Heart right ventricle (tissue), 16 donors: ENCODE data around the gene COL18A1. TPM values are rescaled to one million over a fixed set of nuclear protein-coding genes. Genes with fewer than 3 reads are reported as not detected.

Experiments used
- ATAC-seq, 8 donors: fragments of 200-7000 bp; cut with Tn5 transposase; one replicate each; pipeline ENCODE4 v1.9.1; 2020; ENCODE audit warnings: mild to moderate bottlenecking in 8 of 8, moderate library complexity in 8 of 8, moderate number of reproducible peaks in 1 of 8
- DNase-seq, 2 donors: peaks; one replicate each; pipeline ENCODE4 v3.0.0-alpha.2; 2020
- H3K27ac ChIP-seq, 10 donors: fragments of 200-600 bp; sonication (generic) in 2 of 10; one replicate each; pipeline versions ENCODE4 v1.5.0 to v1.8.0; 2020 to 2022; ENCODE audit warnings: mild to moderate bottlenecking in 3 of 10
- H3K27me3 ChIP-seq, 7 donors: fragments of 200-600 bp; one replicate each; pipeline ENCODE4 v1.8.0; 2021 to 2022; ENCODE audit warnings: mild to moderate bottlenecking in 2 of 7
- H3K36me3 ChIP-seq, 9 donors: fragments of 200-600 bp; sonication (generic) in 1 of 9; one replicate each; pipeline versions ENCODE4 v1.5.0 to v1.8.0; 2020 to 2022; ENCODE audit warnings: mild to moderate bottlenecking in 2 of 9
- H3K4me1 ChIP-seq, 9 donors: fragments of 200-600 bp; sonication (generic) in 1 of 9; one replicate each; pipeline versions ENCODE4 v1.5.0 to v1.8.0; 2020 to 2022; ENCODE audit warnings: mild to moderate bottlenecking in 4 of 9
- H3K4me3 ChIP-seq, 10 donors: fragments of 200-600 bp; sonication (generic) in 2 of 10; one replicate each; pipeline versions ENCODE4 v1.5.0 to v1.8.0; 2020 to 2022; ENCODE audit warnings: mild to moderate bottlenecking in 7 of 10, moderate library complexity in 2 of 10
- H3K9me3 ChIP-seq, 11 donors: fragments of 200-600 bp in 10 of 11; sonication (generic) in 2 of 11; one replicate each; pipeline versions ENCODE4 v1.5.0 to v1.8.0; 2013 to 2022; ENCODE audit warnings: mild to moderate bottlenecking in 2 of 11, control low read depth in 1 of 11, moderate library complexity in 1 of 11
- WGBS, 2 donors: extraction: QIAGEN DNeasy Blood & Tissue Kit; methylation state at CpG; one replicate each; pipeline ENCODE4 v1.1.7; 2013; ENCODE audit warnings: inconsistent platforms in 1 of 2; 5-methylcytosine and 5-hydroxymethylcytosine counted together
- intact Hi-C, 10 donors: fragments of 100-400 bp; cut with DNase I; formaldehyde crosslinking; loops; one replicate each; pipeline versions ENCODE4 v1.11.1 to v1.14.2; 2022
- long read RNA-seq, 3 donors: library from polyadenylated mRNA; unstranded; transcript quantifications; one replicate each; pipeline ENCODE4 v2.0.0, GENCODE V29; 2020 to 2021
- polyA plus RNA-seq, 2 donors: library from polyadenylated mRNA; stranded (reverse); fragments of 200-250 nt; gene quantifications; one replicate each; pipeline ENCODE4 v1.2.3, GENCODE V29; 2013
- total RNA-seq, 10 donors: library from RNA; stranded (reverse); fragmentation: NEBNext Ultra II Directional in 3 of 10; extraction: Animal tissue kit (Norgen Biotek cat#: 25700) in 3 of 10; gene quantifications; one replicate each; pipeline versions ENCODE4 v1.2.1 to v1.2.4, GENCODE V29; 2021 to 2023
- TF ChIP-seq, protein P1 (sequence below), 9 donors: fragments of 200-600 bp; sonication (generic) in 2 of 9; IDR thresholded peaks; one replicate each; pipeline versions ENCODE4 v1.5.0 to v1.8.0; 2021 to 2022; ENCODE audit warnings: antibody characterized with exemption in 9 of 9, mild to moderate bottlenecking in 5 of 9, moderate library complexity in 1 of 9
- donor health status: Arrhythmogenic right ventricular cardiomyopathy.
- donor health status: ischemic (EF 13 %, LVEDD 7.1; RV severe dilation, severe dysfunction).
- donor health status: healthy with polysubstance abuse.
- donor health status: DM: no; HTN: yes; CAD: no.
- donor health status: DM: no; HTN: no; CAD: no.
- donor health status: ischemic (EF 25% LVEDD 6.9; RV normal size, moderate dysfunction).
- donor health status: ischemic (EF 25% LVEDD 5.7; RV mildly dilated, moderate dysfunction).
- donor health status: healthy.
- donor health status: DM: yes; HTN: yes; CAD: no.
- donor health status: Ischemic cardiomyopathy.
- donor health status: ischemic (EF 35%, LVEDD 5.7; RV mildly dilated, moderate dysfunction).
- donor health status: nonischemic (EF 11% LVEDD 7.7; RV severe dilation, severe dysfunction).
- donor health status: DM: yes; HTN: yes; CAD: no.
- donor health status: PGD.
- donor health status: ischemic (EF 29% LVEDD 5.4; RV normal size, mild dysfunction).
- donor health status: nonischemic (EF 23%, LVEDD 6.1; RV moderate dilation, normal function).

The COL18A1 gene
- total RNA-seq = 10 to 100 TPM; 33.7 to 87.1 (median 48.8) TPM
- polyA plus RNA-seq = 10 to 100 TPM; 63.1 to 70.6 TPM
- long read RNA-seq, donor 1, full-length matches to known transcripts = 13 of 148 reads
- long read RNA-seq, donor 1, partial matches to known transcripts = 101 of 148 reads
- long read RNA-seq, donor 1, other reads (novel, unspliced or antisense) = 34 of 148 reads
- long read RNA-seq, donor 2, full-length matches to known transcripts = 12 of 105 reads
- long read RNA-seq, donor 2, partial matches to known transcripts = 69 of 105 reads
- long read RNA-seq, donor 2, other reads (novel, unspliced or antisense) = 24 of 105 reads
- long read RNA-seq, donor 3, partial matches to known transcripts = 113 of 143 reads
- long read RNA-seq, donor 3, other reads (novel, unspliced or antisense) = 27 of 143 reads

- peaks cover 0 to 48% (median 0%) of the 10 kb centered on the region in 7 donors for H3K27me3 ChIP-seq
- H3K27ac ChIP-seq = peak within 1 kb of the TSS; percentile 66 to 92 (median 88)
- TF ChIP-seq, protein P1, sequence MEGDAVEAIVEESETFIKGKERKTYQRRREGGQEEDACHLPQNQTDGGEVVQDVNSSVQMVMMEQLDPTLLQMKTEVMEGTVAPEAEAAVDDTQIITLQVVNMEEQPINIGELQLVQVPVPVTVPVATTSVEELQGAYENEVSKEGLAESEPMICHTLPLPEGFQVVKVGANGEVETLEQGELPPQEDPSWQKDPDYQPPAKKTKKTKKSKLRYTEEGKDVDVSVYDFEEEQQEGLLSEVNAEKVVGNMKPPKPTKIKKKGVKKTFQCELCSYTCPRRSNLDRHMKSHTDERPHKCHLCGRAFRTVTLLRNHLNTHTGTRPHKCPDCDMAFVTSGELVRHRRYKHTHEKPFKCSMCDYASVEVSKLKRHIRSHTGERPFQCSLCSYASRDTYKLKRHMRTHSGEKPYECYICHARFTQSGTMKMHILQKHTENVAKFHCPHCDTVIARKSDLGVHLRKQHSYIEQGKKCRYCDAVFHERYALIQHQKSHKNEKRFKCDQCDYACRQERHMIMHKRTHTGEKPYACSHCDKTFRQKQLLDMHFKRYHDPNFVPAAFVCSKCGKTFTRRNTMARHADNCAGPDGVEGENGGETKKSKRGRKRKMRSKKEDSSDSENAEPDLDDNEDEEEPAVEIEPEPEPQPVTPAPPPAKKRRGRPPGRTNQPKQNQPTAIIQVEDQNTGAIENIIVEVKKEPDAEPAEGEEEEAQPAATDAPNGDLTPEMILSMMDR (IDR thresholded peaks at IDR 0.05) = no peak
- intact Hi-C loops = no loop called here
- ATAC-seq (peak; percentile 15 to 68 (median 48)), DNase-seq (peak; percentile 73 to 82)
- H3K4me1 ChIP-seq = peaks cover 26 to 51% (median 44%) of the 10 kb centered on the region in 9 donors
- WGBS, 2 donors = 2% methylated on average over 21 to 63 of the region's 69 CpGs
- H3K4me3 ChIP-seq = peak within 1 kb of the TSS; percentile 30 to 93 (median 66)
- H3K36me3 ChIP-seq = peaks cover 0 to 11% (median 0%) of the 10 kb centered on the region in 9 donors
- H3K9me3 ChIP-seq = peaks cover 0 to 15% (median 6%) of the 10 kb centered on the region in 11 donors
Observed at GRCh38 chr21:45404730-45405270, at the start of gene COL18A1. Gene COL18A1, plus strand, starts transcription at chr21:45405165. Its CDS starts 66 bp downstream, at chr21:45405231.

DNA sequence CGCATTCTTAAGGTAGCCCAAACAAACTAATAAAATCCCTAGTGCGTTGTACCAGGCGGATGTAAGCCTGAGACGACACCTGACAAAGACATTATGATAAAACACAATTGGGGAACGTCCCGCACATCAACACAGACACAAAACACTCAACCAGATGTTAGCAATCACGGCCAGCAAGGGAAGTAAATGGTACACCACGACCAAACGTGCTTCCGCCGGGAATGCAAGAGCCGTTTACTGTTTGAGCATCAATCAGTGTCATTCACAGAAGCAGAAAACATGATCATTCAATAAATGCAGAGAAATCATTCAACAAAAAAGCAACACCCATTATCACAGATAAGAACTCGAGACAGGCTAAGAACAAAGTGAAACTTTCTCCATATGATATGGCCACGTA lies 49.4 kb upstream of the COL18A1 start:
- peak in 1 of 2 donors; percentile 2 for DNase-seq
- Histone ChIP-seq H3K4me1 (peaks cover 27 to 79% (median 53%) of the 10 kb centered on the region in 9 donors), H3K36me3 (no peaks in the 10 kb centered on the region), H3K4me3 (no peak overlapping the region), H3K27me3 (no peaks in the 10 kb centered on the region), H3K27ac (peak overlapping the region in 8 of 10 donors; percentile 80 to 93 (median 88)), H3K9me3 (no peaks in the 10 kb centered on the region)
- 58 to 61% methylated on average over 14 of the region's 14 CpGs for WGBS, 2 donors
- intact Hi-C loops = loop anchor here in 5 of 10 donors (5.0 to 10.0 kb wide), 4 partner anchors 38 to 53 kb away; no protein-coding TSS in a partner anchor
- TF ChIP-seq, protein P1 (IDR thresholded peaks at IDR 0.05) = no peak
- ATAC-seq = peak in 4 of 8 donors; percentile 5 to 42 (median 19)

GRCh38 chr21:45356251-45356650 lies 48.7 kb upstream of the COL18A1 start:
- no peak for ATAC-seq
- TF ChIP-seq, protein P1 (IDR thresholded peaks at IDR 0.05) = peak in 1 of 9 donors; percentile 11
- H3K27ac ChIP-seq = peak overlapping the region; percentile 80 to 93 (median 89)
- H3K36me3 ChIP-seq = no peaks in the 10 kb centered on the region
- WGBS, 2 donors = 76 to 84% methylated on average over 10 of the region's 10 CpGs
- H3K4me1 ChIP-seq = peaks cover 21 to 75% (median 49%) of the 10 kb centered on the region in 9 donors
- intact Hi-C loops = loop anchor here in 6 of 10 donors (2.0 to 10.0 kb wide), 5 partner anchors 39 to 61 kb away; no protein-coding TSS in a partner anchor
- H3K27me3 ChIP-seq = no peaks in the 10 kb centered on the region
- no peak for DNase-seq
- no peak overlapping the region for H3K4me3 ChIP-seq
- H3K9me3 ChIP-seq = no peaks in the 10 kb centered on the region
